Dermis microvascular lymphatic vessel endothelial cell (primary cell): Measurements from ENCODE around the gene OBI1. TPM values are rescaled to one million over a fixed set of nuclear protein-coding genes. Genes with fewer than 3 reads are reported as not detected.
"Not testable (repeated sequence)": the region's sequence is repeated elsewhere in the genome, so short reads cannot be mapped to it uniquely, and the experiment has no call there.

ENCODE experiments used
- DNase-seq, 2 donors: peaks; one replicate each; pipeline versions ENCODE4 v3.0.0 to v3.0.0-alpha.2; 2010; ENCODE audit warnings: low read depth in 2 of 2
- total RNA-seq: library from RNA; depleted of rRNA; stranded (reverse); fragments of >200 nt; gene quantifications from 2 replicates; pipeline ENCODE4 v1.2.1, GENCODE V29; 2014

OBI1 gene
- total RNA-seq, 1 donor from 2014 or later: 20.7 TPM

GRCh38 chr13:78647109-78647678 is 11.8 kb downstream of the OBI1 start:
- not testable (repeated sequence) for DNase-seq

- no peak for DNase-seq
Observed at GRCh38 chr13:78638216-78638615, 20.7 kb downstream of the OBI1 start.

- DNase-seq: no peak
Observed at GRCh38 chr13:78636495-78636894, 22.5 kb downstream of the OBI1 start.

- no peak for DNase-seq
Observed at GRCh38 chr13:78632996-78633395, 26.0 kb downstream of the OBI1 start.

GRCh38 chr13:78631077-78631476 is 27.9 kb downstream of the OBI1 start:
- no peak for DNase-seq

GRCh38 chr13:78630511-78630910 is 28.4 kb downstream of the OBI1 start:
- no peak for DNase-seq

GRCh38 chr13:78625384-78625783 is 33.6 kb downstream of the OBI1 start:
- no peak for DNase-seq

GRCh38 chr13:78623132-78623531 is 35.8 kb downstream of the OBI1 start:
- no peak for DNase-seq

- DNase-seq: no peak
Observed at GRCh38 chr13:78620936-78621470, 38.0 kb downstream of the OBI1 start.

- no peak for DNase-seq
Observed at GRCh38 chr13:78618411-78618810, 40.5 kb downstream of the OBI1 start.

- no peak for DNase-seq
Observed at GRCh38 chr13:78611040-78611439, 47.9 kb downstream of the OBI1 start.

- no peak for DNase-seq
Observed at GRCh38 chr13:78610381-78610883, 48.5 kb downstream of the OBI1 start.

- DNase-seq: no peak
Observed at GRCh38 chr13:78609464-78610205, 49.3 kb downstream of the OBI1 start.

GRCh38 chr13:78608688-78609463 is 50.1 kb downstream of the OBI1 start:
- DNase-seq: no peak

- DNase-seq: no peak
Observed at GRCh38 chr13:78608252-78608687, 50.7 kb downstream of the OBI1 start.

- no peak for DNase-seq
Observed at GRCh38 chr13:78607409-78608251, 51.3 kb downstream of the OBI1 start.

- no peak for DNase-seq
Observed at GRCh38 chr13:78606471-78607408, 52.2 kb downstream of the OBI1 start.

GRCh38 chr13:78604782-78605611 is 54.0 kb downstream of the OBI1 start:
- no peak for DNase-seq
